ENCODE data around the gene NKX3-2.

The NKX3-2 gene

DNA sequence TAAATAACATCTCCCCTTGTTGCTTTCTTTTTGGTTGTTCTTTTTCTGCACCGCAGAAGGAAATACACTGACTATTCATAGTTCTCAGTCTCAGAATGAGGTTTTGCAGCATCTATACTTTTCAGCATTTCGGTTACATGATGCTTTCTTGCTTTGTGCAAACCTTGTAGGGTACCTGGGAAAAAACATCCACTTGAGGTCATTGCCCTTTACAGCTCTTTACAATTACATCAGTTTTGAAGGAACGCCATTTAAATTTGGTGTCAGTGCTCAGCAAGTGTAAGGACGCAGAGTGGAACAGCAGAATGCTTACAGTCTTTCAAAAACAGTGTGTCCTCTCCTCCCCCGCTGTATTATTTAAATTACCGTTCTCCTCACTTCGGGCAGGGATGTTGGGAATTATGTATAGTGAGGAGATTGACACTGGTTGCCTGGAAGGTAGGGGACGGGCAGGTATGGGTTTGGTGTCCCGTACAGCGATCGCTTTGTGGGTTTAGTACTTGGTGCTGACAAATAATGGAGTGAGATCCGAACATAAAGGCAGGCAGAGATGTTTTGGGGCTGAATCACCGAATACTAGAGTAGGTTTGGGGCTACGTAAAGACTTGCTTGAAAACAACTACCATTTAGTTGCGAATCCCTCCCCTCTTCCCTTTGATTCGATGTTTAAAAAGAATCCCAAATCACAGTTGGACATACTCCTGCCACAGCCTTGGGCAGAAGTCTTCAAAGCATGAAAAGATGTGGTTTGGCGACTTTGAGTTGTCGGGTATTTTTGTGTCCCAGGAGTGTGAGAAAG is 2.0 kb upstream of the NKX3-2 start:
- no peak for DNase-seq (ENCODE audit: extremely low read depth in 1 of 2, low read depth in 1 of 2)

DNA sequence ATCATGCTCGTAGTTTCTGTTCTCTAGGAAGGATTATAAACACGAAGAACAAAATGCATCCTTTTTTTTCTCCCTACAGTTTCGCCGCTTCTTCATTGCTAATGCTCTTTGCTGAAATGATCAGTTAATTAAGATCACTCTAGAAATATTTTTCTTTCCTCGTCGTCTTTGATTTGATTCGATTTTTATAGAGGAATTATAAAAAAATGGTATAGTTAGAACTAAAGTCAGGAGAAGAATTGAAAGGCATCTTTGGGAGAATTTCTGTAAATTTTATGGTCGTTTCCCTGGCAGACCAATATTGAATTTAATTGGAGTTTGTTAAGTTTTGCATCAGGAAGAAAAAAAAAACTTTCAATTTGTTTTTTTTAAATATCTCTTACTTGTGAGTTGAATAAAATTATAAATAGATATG is 1.1 kb upstream of the NKX3-2 start:
- no peak for DNase-seq (ENCODE audit: extremely low read depth in 1 of 2, low read depth in 1 of 2)

GRCh38 chr4:13544606-13545393 is 492 bp upstream of the NKX3-2 start:
- no peak for DNase-seq (ENCODE audit: extremely low read depth in 1 of 2, low read depth in 1 of 2)

DNA sequence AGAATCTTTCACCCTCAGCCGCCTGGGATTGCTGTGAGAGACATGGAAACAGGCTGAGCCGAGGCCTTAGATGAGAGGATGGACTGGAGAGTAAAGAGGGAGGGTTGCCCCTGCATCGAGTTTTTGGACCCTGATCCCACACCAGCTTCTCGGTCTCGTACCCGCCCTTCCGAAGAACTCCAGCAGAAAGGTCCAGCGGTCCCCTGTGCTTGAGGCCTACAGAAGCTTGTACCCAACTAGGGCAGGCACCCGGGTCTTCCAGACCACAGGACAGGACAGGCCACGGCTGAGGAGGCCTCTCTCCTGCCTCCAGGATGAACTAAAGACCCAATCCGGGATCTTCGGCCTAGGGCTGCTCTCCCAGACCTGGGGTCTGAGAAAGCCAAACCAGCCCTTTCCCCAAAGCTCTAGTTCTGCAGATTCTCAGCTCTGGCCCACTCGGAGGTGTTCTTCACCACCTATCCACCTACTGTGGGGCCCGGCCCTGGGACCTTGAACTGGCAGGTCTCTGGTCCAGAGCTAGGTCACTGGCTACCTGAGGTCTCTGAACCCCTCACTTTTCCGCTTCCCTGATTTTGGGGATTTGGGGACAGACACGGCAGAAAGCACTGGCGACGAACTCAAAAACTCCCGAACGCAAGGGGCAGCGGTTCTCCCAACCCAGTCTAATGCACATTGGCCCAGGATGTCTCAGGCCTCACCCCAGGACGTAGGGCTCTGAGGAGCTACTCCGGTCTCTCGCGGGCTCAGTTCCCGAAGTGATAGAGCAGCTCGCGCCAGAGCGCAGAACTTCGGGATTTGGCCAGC is 1.1 kb downstream of the NKX3-2 start:
- DNase-seq (ENCODE audit: extremely low read depth in 1 of 2, low read depth in 1 of 2), result no peak

- no peak for DNase-seq (ENCODE audit: extremely low read depth in 1 of 2, low read depth in 1 of 2)
These were observed 1.7 kb downstream of the NKX3-2 start for GRCh38 chr4:13542577-13543031.

GRCh38 chr4:13541720-13542576 is 2.4 kb downstream of the NKX3-2 start:
- no peak for DNase-seq (ENCODE audit: extremely low read depth in 1 of 2, low read depth in 1 of 2)

- no peak for DNase-seq (ENCODE audit: extremely low read depth in 1 of 2, low read depth in 1 of 2)
These were observed 3.1 kb downstream of the NKX3-2 start for GRCh38 chr4:13541176-13541604.

GRCh38 chr4:13540446-13541175 is 3.7 kb downstream of the NKX3-2 start:
- no peak for DNase-seq (ENCODE audit: extremely low read depth in 1 of 2, low read depth in 1 of 2)

GRCh38 chr4:13539619-13540445 is 4.5 kb downstream of the NKX3-2 start:
- no peak for DNase-seq (ENCODE audit: extremely low read depth in 1 of 2, low read depth in 1 of 2)

DNA sequence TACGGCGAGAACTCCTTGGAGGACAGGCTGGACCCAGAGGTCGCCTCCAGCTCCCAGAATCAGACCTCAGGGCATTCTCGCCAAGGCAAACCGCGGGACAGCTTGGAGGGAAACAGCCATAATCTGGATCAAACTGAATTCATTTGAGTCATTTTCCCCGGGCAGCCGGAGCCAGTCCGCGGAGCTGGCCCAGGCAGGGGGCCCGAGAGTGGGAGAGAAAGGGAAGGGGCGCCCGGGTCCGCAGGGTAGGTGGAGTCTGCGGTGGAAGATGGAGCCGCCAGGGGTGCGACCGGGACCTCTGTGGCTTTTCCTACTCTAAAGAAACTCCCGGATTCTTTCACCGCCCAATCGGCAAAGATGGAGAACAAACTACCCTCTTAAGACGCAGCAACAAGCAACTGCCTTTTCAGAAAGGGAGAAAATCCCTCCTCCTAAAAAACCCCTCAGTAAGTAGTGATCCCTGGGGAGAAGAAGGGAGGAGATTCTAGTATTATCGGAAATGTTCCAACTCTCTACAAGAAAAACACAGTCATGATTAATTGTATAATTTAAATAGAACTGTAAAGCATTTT is 5.2 kb downstream of the NKX3-2 start:
- no peak for DNase-seq (ENCODE audit: extremely low read depth in 1 of 2, low read depth in 1 of 2)

DNA sequence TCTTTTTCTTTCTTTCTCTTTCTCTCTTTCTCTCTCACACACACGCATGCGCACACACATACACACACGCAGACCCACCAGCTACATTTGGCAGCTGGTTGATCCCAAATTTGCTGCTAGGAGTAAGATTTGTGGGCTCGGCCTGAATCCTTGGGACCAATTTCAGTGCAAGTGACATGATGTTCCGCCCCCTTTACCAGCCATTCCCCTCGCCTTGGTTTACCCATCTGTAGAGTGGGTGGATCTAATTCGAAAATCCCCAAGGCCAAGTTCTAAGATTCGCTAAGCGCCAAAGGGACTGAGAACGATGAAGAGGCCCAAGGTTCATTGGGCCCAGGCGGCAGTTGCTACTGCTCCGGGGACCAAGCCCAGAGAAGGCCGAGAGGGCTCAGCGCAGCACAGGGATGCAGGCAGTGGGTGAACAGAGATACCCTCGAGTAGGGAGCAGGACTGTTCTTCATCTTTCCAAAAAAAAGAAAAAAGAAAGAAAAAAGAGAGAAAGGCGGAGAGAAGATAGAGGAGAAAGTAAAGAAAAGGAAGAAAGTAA is 5.8 kb downstream of the NKX3-2 start:
- DNase-seq (ENCODE audit: extremely low read depth in 1 of 2, low read depth in 1 of 2), result no peak

GRCh38 chr4:13537832-13538177 is 6.5 kb downstream of the NKX3-2 start:
- DNase-seq (ENCODE audit: extremely low read depth in 1 of 2, low read depth in 1 of 2), result no peak

- DNase-seq (ENCODE audit: extremely low read depth in 1 of 2, low read depth in 1 of 2), result no peak
These were observed 7.1 kb downstream of the NKX3-2 start for GRCh38 chr4:13537011-13537831.

DNA sequence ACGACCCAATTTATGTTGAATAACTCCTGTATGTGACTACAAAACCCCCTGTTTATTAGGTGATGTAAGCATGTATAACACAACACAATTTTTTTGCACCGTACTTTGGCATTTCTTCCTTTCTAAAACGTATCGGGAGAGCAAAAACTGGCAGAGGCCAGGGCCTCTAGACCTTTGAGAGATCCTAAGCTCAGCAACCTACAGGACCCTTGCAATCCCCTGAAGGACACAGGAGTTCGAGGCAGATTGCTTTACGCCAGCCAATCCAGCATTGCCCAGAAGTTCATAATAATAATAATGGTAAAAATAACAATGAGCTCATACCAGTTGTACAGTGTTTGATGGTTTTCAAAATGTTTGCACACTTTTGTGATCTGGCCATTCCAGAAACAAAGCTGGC is 7.7 kb downstream of the NKX3-2 start:
- DNase-seq (ENCODE audit: extremely low read depth in 1 of 2, low read depth in 1 of 2), result no peak

DNA sequence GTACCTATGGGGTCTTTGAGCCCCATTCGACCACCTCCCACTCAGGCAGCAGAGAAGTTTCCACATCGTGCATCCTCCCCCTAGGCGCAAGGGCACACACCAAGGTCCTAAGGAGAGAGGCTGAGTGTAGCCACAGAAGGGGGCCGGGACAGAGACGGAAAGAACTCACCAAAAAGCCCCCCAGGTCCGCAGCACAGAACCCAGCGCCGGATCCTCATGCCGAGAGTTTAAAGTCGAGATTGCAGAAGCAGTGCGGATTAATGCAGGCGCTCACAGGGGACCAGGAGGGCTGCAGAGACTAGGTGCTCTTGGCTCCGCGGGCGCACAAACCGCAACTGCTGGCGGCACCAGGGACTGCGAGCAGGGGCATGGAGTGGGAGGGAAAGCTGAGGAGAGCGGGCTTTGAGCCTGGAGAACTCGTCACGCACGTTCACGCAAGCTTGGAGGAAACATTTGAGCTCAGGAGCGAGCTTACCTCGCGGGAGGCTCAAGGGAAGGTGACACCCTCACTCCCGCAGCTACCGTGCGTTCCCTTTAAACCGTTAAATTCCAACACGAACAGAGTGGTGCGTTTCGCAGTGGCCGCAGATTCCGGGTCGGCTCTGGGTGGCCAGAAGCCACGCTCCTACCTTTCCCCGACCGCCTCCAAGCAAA is 8.5 kb downstream of the NKX3-2 start:
- no peak for DNase-seq (ENCODE audit: extremely low read depth in 1 of 2, low read depth in 1 of 2)

DNA sequence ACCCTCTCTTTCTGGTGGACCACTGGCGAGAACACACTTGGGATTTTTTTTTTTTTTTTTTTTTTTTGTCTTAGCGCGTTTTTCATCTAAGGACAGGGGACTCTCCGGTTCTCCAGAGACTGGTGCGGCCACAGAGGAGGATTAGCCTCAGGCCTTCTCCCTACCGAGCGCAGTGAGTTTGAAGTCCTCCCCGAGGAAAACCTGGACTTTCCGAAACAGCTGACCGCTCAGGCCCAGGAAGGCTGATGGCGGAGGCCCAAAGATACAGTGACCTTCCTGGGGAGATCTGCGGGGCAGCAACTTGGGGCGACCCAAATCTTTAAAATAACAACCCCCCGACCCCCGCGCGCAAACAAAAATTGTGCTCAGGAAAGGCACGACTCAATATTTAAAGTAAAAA is 9.2 kb downstream of the NKX3-2 start:
- DNase-seq (ENCODE audit: extremely low read depth in 1 of 2, low read depth in 1 of 2), result no peak
